GM18858 (cell line): Measurements from ENCODE around the gene CYP2C19.
"Not testable (repeated sequence)": the region's sequence is repeated elsewhere in the genome, so short reads cannot be mapped to it uniquely, and the experiment has no call there.

ENCODE experiments used
- ATAC-seq: cut with Tn5 transposase; IDR thresholded peaks from one replicate; pipeline ENCODE4 v1.9.1; 2021; ENCODE audit not compliant: unreplicated experiment

Gene CYP2C19

GRCh38 chr10:94762393-94762792 lies at the start of gene CYP2C19:
CYP2C19 (plus strand) TSS chr10:94762681; CDS start chr10:94762706, 25 bp downstream.
- ATAC-seq, result no peak

- ATAC-seq, result no peak
Observed at GRCh38 chr10:94725871-94726270, 36.6 kb upstream of the CYP2C19 start.

GRCh38 chr10:94735197-94735596 lies 27.3 kb upstream of the CYP2C19 start:
- ATAC-seq, result no peak

- ATAC-seq, result no peak
Observed at GRCh38 chr10:94738588-94738987, 23.9 kb upstream of the CYP2C19 start.

- no peak for ATAC-seq
Observed at GRCh38 chr10:94747137-94747536, 15.3 kb upstream of the CYP2C19 start.

GRCh38 chr10:94747838-94748237 lies 14.6 kb upstream of the CYP2C19 start:
- no peak for ATAC-seq

GRCh38 chr10:94757916-94758315 lies 4.6 kb upstream of the CYP2C19 start:
- no peak for ATAC-seq

GRCh38 chr10:94760586-94761178 lies 1.8 kb upstream of the CYP2C19 start:
- no peak for ATAC-seq

GRCh38 chr10:94775425-94775824 lies 12.9 kb downstream of the CYP2C19 start:
- not testable (repeated sequence) for ATAC-seq

- ATAC-seq, result no peak
Observed at GRCh38 chr10:94777886-94778458, 15.5 kb downstream of the CYP2C19 start.

- ATAC-seq, result no peak
Observed at GRCh38 chr10:94780844-94781243, 18.4 kb downstream of the CYP2C19 start.

- no peak for ATAC-seq
Observed at GRCh38 chr10:94784256-94784655, 21.8 kb downstream of the CYP2C19 start.

- no peak for ATAC-seq
Observed at GRCh38 chr10:94785211-94785610, 22.7 kb downstream of the CYP2C19 start.

GRCh38 chr10:94800551-94800950 lies 38.1 kb downstream of the CYP2C19 start:
- ATAC-seq, result not testable (repeated sequence)

GRCh38 chr10:94803307-94803706 lies 40.8 kb downstream of the CYP2C19 start:
- ATAC-seq, result no peak

GRCh38 chr10:94830025-94830424 lies 67.5 kb downstream of the CYP2C19 start:
- ATAC-seq, result not testable (repeated sequence)

- ATAC-seq, result no peak
Observed at GRCh38 chr10:94846204-94846603, 83.7 kb downstream of the CYP2C19 start.

- ATAC-seq, result no peak
Observed at GRCh38 chr10:94850766-94851165, 88.3 kb downstream of the CYP2C19 start.

GRCh38 chr10:94851263-94851662 lies 88.8 kb downstream of the CYP2C19 start:
- no peak for ATAC-seq

- no peak for ATAC-seq
Observed at GRCh38 chr10:94852438-94852837, 90.0 kb downstream of the CYP2C19 start.

- ATAC-seq, result no peak
Observed at GRCh38 chr10:94853065-94853464, 90.6 kb downstream of the CYP2C19 start.

GRCh38 chr10:94858005-94858404 lies 95.5 kb downstream of the CYP2C19 start:
- ATAC-seq, result no peak

GRCh38 chr10:94859086-94859485 lies 96.6 kb downstream of the CYP2C19 start:
- no peak for ATAC-seq
